ELR (cell line): Measurements from ENCODE around the gene ARHGEF9.

Experiments used
- DNase-seq: peaks from one replicate; pipeline ENCODE4 v3.0.0-alpha.2; 2015; ENCODE audit warnings: low read depth

Gene ARHGEF9

DNA sequence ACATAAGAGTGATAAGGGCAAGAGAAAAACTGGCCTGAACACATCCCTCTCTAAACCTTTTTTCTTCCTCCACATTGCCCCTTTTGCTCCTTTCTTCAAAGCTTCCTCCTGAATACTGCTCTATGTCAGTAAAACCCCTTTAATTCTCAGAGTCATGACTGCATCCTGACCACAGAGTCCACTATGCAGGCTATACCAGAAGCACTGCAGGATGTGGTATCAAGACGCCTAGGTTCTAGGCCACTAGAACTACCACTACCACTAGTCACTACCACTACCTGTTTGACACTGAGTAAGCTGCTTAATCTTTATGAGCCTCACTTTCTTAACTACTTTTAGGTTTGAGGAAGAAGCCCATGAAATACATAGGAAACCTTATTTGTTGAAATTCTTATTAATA is 38.7 kb downstream of the ARHGEF9 start:
- peak; percentile 37 for DNase-seq

DNA sequence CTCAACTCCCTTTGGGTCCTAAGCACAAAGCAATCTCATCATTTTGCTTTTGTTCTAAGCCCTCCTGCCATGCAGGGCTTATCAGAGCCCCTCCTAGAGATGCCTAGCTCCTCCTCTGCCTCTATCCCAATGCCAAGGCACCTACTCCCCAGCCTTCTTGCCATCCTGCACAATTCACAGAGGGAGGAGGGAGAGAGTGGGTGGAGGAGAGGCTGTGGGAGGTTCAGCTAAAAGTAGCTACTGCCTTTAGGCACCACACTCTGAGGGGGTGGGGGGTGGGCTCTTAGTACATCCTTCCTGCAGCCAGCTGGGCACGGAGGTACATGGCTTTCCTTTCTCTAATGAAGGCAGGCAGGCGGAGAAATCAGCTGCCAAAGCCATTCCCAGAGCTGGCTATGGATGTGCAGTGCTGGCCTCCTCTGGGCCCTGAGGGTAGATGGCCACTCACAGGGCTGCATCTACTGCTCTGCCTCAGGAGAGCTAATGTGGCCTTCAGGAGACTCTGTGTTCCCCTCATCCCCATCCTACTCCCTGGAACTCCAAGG is 40.1 kb downstream of the ARHGEF9 start:
- no peak for DNase-seq

DNA sequence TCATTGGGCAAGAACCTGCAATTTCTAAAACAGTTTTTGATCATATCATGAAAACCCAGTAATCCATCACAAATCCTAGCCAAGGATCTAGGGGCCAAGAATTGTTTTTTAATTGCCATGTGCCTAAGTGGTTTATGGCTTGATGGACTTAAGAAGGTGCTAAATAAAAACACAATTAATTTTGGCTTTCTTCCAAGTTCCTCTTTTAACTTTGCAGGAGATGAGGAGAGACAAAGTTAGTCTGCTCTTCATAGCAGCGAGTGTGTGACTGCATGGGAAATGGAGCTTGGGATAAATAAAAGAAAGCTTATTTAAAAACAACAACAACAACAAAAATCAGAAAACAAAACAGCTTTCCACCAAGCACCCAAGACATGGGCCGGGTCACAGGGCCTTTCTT is 41.4 kb downstream of the ARHGEF9 start:
- no peak for DNase-seq

DNA sequence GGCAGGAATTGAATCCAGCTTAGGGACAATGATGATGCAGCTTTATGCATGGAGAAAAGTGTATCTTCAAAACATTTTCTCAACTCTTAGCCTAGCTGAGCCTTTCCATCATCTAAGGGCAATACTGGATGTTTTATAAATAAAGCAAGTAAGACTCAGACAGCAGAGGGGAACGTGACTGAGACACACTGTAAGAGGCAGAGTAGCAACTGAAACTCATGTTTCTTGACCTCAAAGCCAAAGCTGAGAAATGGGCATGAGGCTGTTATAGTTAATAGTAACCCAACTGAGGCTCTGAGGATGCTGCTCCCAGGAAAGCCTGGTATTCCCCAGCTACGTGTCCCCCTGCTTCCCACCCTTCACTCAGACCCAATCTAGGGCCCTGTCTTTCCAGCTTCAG is 44.6 kb downstream of the ARHGEF9 start:
- DNase-seq, result no peak

DNA sequence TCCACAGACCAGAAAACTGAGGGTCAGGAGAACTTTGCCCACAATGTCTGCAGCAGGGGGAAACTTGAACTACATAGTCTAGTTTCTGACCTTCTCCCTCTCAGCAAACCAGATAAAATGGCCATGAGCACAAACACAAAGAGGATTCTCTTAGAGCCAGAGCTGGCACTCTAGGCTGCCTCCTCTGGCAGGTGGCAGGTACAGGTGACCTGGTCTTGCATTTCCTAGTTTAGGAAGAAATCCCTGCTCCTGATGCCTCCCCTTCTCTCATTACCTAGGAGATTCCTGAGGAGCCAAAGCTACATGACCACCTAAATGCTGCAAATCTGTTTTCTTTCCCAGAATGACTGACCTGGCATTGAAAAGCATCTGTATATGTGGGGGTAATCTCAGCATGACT is 45.1 kb downstream of the ARHGEF9 start:
- no peak for DNase-seq

DNA sequence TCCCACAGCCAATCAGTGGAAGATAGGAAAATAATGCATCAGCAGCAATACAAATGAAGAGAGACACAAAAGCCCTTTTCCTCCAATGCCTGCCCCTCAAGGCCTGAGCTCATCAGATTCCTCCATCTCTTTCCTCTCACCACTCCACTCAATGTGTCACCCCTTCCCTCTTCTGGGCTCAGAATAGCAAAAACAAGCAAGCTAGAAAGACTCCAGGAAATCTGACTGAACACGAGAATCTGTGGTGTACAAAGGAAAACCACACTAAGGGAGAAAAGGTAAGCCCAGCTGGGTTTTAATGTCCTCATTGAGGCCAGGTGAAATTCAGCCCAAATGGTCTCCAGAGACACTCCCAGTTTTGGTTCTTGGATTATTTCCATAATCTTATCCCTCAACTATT is 46.3 kb downstream of the ARHGEF9 start:
- DNase-seq, result no peak

DNA sequence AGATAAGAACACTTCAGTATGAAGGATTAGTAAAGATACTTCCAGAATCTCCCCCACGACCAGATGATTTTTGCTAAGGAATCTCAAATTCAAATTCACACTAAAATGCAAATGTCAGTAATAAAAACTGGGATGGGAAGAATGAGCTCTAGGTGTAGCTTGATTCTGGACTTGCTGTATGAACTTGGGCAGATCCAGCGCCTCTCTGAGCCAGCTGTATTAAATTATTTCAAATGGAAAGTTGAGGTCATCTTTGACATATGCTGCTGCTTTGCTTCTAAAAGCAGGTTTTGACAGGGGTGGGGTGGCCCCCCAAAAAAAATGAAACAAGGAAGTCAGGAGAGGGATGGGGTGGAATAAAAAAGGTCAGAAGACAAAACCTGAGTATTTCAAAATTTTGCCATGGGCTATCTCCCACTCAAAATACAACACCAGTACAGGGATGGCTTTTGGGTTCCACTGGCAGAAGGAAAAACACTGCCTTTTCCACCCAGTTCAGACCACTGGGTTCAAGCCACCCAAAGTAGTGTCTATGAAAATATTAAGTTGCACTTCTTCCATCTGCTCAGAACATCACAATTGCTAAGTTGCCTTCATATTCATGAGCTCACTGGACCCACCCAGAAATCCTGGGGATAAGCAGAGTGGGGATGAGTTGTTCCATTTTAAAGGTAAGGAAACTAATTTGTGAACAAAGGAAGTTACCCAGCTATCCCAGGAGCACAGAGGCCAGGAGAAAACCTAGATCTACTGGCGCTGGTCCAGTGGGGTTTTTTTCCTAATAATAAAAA is 47.7 kb downstream of the ARHGEF9 start:
- DNase-seq, result no peak

DNA sequence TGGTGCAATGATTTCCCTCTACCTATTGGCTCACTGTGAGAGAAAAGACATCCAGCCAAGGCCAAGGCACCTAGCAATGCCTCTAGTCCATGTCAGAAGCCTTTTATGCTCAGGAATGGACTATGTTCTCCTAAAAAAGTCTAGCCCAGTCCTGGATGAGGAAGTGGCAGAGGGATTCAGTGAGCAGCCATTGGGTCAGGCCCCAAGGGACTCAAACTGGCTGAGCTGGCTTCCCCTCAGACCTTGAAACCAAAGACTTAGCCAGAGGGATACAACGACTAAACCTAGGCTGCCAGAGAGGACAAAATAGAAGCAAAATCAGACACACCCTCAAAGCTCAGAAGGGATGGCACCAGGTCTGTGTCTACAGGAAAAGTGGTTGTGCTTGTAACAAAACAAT is 49.1 kb downstream of the ARHGEF9 start:
- DNase-seq, result no peak

DNA sequence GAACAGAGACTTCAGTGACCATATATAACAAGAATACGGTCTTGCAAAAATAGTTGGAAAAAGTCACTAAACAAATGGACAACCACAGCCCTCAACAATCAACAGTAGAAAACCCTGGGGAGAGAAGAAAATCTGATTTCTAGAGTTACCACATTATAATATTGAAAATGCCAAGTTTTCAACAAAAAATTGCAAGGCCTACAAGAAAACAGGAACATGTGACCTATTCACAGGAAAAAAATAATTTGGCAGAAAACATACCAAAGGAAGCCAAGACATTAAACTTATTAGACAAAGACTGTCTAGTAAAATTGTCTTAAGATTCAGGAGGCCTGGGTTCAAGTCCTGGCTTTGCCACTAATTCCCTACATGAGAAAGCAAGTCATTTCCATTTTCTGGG is 64.7 kb downstream of the ARHGEF9 start:
- no peak for DNase-seq

DNA sequence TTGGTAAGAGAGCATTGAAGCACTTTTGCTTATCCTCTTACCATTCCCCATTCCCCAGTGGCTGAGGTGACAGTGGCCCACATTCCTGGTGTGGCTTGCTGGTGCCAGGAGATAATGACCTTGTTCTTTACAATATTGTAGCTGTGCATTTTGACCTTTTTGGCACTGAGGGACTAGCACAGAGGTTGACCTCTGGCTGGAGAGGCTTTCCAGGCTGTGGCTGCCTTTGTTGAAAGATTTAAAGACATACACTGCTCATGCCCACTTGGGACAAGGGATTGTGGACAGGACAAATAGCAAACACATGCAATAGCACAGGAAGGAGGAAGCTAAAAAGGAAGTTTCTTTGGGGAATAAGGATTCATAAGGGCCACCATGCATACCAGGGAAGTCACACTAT is 65.4 kb downstream of the ARHGEF9 start:
- DNase-seq, result no peak

DNA sequence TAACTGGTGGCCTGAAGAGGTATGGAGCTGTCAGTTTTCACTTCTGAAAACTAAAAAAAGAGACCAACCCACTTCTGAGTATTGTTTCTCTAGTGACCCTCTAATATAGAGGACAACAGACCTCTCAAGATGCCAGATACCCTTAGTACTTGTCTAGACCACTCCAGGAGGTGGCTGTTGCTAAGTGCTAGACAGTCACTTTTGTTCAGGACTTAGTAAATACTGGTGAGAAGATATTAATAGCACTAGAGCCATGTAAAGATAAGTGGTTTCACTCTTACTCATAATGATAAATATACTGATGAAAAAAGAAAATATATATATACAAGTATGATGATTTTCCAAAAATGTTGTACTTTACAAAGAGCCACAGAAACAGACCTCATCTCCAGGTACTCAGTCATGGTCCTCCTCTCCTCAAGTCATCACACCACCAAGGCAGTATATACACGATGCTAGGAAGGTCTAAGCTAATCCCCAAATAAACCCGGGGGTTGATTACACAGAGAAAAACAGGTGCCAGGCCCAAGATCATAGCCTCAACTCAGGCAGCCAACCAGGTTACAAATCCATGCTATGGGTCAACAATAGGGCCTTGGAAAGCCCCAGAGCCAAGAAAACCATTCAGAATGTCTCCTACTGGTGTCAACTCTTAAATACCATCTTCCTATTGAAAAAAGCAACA is 66.9 kb downstream of the ARHGEF9 start:
- no peak for DNase-seq

DNA sequence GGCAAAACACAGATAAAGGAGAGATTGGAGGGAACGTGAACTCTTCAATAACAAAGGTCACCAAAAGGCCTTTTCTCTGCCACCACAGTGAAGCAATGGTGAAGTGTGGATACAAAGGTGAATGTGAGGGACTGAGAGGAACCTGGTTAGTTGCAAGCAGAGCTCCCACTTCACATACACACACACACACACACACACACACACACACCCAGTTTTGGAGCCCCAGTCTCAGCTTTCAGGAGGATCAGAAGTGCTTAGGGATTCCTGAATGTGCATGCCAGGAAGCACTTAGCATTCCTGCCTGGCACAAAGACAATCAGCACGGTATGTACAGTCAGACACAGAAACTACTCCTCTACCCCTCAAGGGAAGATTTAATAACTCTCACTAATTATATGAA is 71.5 kb downstream of the ARHGEF9 start:
- DNase-seq, result no peak

DNA sequence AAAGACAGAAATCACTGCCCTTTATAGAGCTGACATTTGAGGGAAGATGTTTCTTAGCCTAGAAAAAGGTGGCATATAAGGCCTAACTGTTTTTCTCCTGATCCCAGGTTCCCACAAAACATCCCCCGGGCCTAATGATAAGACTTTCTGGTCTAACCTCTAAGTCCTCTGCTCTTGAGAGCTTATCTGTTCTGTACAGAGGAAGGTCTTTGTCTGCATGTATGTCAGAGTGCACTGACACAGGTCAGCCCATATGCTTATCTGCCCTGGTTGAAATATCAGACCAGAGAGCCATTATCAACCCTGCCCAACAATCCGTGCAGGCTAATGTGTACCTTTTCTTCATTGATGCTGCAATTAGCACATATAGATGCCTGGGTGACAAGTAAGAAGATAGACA is 76.2 kb downstream of the ARHGEF9 start:
- DNase-seq, result no peak

DNA sequence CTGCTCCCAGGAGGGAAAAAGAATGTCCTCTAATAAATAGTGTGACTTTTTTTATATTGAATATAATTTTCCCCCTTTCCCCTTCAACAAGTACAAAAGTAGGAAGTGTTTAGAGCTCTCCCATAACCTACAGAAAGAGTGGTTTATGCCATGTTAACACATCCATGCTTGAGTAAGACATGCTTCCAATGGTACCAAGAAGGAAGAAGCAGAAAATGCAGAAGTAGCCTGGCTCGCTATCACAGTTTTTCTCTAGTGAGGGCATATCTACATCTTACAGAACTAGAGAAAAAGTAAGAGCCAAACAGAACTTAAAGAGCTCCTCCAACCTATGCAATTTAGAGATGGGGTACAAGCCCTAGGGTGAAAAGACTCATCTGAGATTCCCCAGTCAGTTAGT is 82.5 kb downstream of the ARHGEF9 start:
- no peak for DNase-seq

DNA sequence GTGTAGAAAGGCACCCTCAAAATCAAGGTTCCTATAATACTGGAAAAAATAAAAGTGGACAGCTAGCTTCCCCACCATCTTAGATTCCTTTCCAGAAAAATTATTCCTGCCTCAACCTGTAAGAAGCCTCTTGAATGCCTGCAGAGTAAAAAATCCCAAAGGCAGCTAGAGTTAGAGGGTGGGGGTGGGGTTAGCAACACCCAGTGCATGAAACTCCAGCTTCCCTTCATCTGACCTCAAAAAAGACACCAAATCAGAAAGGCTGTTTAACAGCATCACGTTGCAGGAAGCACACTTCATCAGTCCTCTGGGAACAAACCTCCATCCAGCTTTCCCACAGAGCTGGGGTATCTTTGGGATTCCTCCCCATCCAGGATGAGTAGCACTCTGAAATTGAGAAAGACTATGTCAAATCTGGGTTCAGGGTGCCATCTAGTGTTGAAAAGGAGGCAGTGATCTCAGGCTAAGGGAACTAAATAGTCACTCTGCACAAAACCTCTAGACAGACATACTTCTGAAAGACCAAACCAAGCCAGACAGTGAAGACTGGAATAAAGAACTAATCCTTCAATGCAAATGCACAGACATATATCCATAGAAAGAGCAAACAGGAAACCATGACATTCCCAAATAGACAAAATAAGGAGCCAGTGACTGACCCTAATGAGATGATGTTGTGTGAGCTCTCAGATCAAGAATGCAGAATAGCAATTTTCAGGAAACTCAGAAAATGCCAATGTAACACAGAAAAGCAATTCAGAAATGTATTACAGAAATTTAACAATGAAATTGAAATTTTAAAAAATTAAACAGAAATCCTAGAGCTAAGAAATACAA is 97.9 kb downstream of the ARHGEF9 start:
- peak; percentile 56 for DNase-seq

DNA sequence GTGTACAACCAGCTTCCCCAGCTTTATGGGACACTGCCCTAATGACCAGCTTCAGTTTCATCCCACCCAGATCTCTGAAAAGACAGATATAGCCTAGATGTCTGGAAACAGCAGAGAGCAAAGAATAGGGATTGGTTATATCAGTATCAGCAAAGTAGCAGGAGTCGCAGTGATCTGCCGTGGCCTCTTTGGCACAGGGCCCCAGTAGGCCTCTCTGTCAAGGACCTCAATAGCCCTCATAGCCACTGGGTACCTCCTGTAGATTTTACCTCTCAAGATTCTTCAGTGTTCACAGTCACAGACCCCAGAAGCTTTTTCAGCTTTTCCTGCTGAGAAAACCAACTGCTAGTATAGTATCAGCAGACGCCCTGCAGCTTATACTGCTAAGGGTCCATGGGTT is 104.6 kb downstream of the ARHGEF9 start:
- DNase-seq, result no peak

DNA sequence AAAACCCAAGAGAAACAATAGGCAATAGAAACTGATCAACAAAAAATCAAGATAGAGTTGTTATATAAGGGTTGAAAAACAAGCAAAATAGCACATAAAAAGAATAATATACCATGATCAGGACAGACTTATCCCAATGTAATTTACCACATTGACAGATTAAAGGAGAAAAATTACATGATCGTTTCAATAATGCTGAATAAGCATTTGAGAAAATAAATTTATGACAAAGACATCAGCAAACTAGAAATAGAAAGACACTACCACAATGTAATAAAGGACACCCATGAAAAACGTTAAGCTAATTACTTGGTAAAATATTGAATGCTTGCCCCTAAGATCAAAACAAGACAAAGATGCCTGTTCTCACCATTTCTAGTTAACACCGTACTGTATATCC is 105.6 kb downstream of the ARHGEF9 start:
- DNase-seq, result no peak

DNA sequence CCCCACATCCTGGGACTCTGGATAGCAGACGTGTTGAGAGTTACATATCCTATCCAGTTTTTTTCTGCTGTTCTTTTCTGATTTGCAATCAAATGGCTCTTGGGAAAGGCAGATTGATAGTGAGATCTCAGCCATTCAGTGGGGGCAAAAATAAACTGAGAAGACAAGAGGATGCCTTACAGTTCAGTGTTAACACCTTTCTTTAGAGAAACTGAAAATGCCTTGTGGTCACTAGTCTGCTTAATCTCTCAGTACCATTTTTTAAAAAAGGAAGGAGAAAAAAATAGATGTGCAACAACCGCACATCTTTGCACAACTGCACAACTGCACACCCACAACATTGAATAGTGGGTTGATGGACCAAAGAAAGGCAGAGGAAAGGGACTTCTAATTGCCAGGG is 109.3 kb downstream of the ARHGEF9 start:
- no peak for DNase-seq

DNA sequence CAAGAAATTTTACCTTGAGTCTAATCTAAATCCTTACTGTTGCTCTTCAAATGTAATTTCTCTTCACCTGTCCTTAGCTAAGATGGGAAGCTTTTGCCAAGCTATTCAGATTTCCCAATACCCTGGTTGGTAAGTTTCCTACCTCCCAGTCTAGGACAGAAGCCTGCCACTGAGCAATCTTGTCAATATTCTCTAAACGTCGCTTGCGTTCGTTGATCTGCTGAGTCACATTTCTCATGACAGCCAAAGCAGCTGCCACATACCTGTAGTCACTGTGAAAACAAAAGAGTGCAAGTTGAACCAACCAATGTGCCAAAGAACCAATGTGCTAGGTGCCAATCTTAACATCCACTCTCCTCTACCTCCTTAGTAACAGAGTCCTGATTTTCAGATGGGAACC is 111.1 kb downstream of the ARHGEF9 start:
- no peak for DNase-seq

DNA sequence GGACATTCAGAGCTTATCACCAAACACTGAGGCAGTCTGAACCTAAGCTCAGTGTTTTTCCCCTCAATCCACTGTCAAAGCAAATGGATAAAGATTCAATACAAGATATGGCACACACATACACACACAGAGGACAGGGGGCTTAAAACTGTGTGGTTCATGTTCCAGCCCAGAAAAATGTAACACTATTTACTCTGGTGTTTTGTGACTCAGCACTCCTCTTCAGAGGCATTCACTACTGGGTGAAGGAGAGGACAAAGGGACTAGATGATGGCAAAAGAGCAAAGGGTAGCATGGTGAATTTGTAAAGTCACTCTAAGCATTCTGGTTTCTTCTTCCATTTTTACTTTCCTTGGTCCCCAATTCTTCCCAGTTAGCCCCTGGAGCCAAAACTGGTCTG is 120.3 kb downstream of the ARHGEF9 start:
- DNase-seq, result no peak

DNA sequence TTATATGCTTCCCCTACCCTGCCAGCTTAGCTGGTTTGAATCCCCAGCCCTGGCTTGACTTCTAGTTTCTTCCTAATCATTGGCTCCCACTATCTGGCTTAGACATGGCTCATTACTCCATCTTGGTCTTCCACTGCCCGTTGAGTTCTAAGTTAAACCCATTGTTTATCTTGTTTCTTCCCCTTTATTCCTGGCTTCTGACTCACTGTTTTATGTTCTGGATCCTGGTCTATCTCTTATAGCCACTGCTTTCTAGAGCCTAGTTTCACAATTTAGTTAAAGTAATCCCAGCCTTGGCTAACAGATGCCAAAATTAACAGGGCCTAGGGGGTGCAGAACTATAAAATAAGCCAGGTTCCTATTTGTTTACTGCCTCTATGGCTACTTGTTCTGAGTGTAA is 120.9 kb downstream of the ARHGEF9 start:
- no peak for DNase-seq

DNA sequence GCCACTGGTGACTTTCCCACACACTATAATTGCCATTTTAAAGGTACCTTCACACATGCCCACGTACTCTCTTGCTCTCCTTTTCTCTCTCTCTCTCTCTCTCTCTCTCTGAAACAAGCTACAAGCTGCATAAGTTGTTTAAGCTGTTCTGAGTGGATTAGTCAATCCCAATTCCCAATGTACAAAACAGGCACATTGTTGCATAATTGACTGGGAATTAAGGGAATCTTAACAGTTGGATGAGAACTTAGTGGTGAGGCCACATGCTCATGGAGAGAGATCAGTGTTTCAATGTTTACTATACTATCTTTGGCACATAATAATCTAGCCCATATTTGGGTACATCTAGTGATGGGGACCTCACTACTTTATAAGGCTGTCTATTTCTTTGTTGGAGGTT is 123.3 kb downstream of the ARHGEF9 start:
- DNase-seq, result no peak

DNA sequence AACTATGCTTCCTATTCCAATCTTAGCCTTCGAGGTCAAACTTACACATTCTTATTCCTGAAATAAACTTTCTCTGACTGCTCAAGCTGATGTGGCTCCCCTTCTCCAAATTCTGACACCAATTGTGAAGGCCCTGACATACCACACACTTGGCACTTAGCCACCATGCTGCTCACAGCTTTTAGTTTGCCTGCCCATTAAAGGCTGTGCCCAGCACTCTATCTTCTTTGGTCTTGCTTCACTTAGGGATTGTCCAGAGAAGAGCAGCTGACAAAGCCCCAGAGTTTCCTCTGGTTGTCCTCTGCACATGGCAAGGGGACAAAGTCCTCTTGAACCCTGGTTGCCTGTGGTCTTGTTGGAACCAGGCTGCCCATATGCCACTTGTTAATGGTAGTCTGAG is 126.1 kb downstream of the ARHGEF9 start:
- DNase-seq, result no peak
